ENCODE results near the gene ZNF791. TPM values are rescaled to one million over a fixed set of nuclear protein-coding genes. Genes with fewer than 3 reads are reported as not detected.

ZNF791 gene
- polyA plus RNA-seq, 3 donors, result 5.2 to 8.2 (median 5.9) TPM

GRCh38 chr19:12668932-12669269, 58.2 kb downstream of the ZNF791 start:
- peak; percentile 29 to 82 (median 82) for DNase-seq
- peak overlapping the region; percentile 97 to 100 (median 100) for H3K27ac Mint-ChIP-seq
- intact Hi-C loops (cut with micrococcal nuclease), result loop anchor here (1.0 to 10.0 kb wide), 6 partner anchors 27 to 504 kb away; partner anchors contain the start of genes ZNF490 (in 2 of the 2), ZNF791 (in 2 of the 2), FBXW9 (in 1 of the 2) and JUNB (in 1 of the 2)
- H3K36me3 Mint-ChIP-seq, result peaks cover 22 to 39% of the 10 kb centered on the region in 2 donors
- TF ChIP-seq, protein P1, sequence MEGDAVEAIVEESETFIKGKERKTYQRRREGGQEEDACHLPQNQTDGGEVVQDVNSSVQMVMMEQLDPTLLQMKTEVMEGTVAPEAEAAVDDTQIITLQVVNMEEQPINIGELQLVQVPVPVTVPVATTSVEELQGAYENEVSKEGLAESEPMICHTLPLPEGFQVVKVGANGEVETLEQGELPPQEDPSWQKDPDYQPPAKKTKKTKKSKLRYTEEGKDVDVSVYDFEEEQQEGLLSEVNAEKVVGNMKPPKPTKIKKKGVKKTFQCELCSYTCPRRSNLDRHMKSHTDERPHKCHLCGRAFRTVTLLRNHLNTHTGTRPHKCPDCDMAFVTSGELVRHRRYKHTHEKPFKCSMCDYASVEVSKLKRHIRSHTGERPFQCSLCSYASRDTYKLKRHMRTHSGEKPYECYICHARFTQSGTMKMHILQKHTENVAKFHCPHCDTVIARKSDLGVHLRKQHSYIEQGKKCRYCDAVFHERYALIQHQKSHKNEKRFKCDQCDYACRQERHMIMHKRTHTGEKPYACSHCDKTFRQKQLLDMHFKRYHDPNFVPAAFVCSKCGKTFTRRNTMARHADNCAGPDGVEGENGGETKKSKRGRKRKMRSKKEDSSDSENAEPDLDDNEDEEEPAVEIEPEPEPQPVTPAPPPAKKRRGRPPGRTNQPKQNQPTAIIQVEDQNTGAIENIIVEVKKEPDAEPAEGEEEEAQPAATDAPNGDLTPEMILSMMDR (IDR thresholded peaks at IDR 0.05), result no peak
- 0% methylated on average over 24 of the region's 24 CpGs for WGBS (ENCODE audit: insufficient coverage)
- peaks cover 49 to 61% of the 10 kb centered on the region in 2 donors for H3K4me1 ChIP-seq (ENCODE audit: control insufficient read depth in 1 of 2, insufficient read depth in 2 of 2, low read length in 2 of 2)
- H4K20me1 ChIP-seq (ENCODE audit: insufficient read depth, low read length), result peaks cover 39% of the 10 kb centered on the region
- H3K4me3 ChIP-seq (replicated peaks in 1 of 3; ENCODE audit: low read depth in 2 of 3, low read length in 3 of 3), result peak overlapping the region; percentile 61 to 96 (median 81)
- peak overlapping the region; percentile 95 for H3K4me2 ChIP-seq (replicated peaks; ENCODE audit: extremely low read depth, low read length, poor library complexity, severe bottlenecking)
- peaks cover 64% of the 10 kb centered on the region for H3K79me2 ChIP-seq (ENCODE audit: insufficient read depth, low read length)
- H3K27ac ChIP-seq (ENCODE audit: low read depth in 1 of 2, low read length in 2 of 2), result peak overlapping the region; percentile 78 to 100
- peak overlapping the region; percentile 94 for H2AFZ ChIP-seq (ENCODE audit: insufficient read depth, low read depth, low read length, poor library complexity, severe bottlenecking)
- H3K4me1 Mint-ChIP-seq, result peaks cover 47% of the 10 kb centered on the region
- no peaks in the 10 kb centered on the region for H3K27me3 ChIP-seq (ENCODE audit: control insufficient read depth in 2 of 2, insufficient read depth in 2 of 2, low read length in 2 of 2)
- peak overlapping the region; percentile 92 for H3K9ac ChIP-seq (ENCODE audit: insufficient read depth, low read length, poor library complexity, severe bottlenecking)
- H3K27me3 Mint-ChIP-seq (ENCODE audit: low read depth in 3 of 3), result peaks cover 0 to 3% (median 0%) of the 10 kb centered on the region in 3 donors
- peaks cover 21 to 28% of the 10 kb centered on the region in 2 donors for H3K36me3 ChIP-seq (replicated peaks in 1 of 2; ENCODE audit: control insufficient read depth in 1 of 2, insufficient read depth in 2 of 2, low read length in 2 of 2)
- H3K9me3 Mint-ChIP-seq, result peaks cover 0 to 3% (median 0%) of the 10 kb centered on the region in 7 donors
- H3K9me3 ChIP-seq (replicated peaks in 1 of 2; ENCODE audit: control insufficient read depth in 1 of 2, insufficient read depth in 1 of 2, low read length in 2 of 2), result no peaks in the 10 kb centered on the region
- H3K4me3 Mint-ChIP-seq, result peak overlapping the region; percentile 90 to 97

- 0% methylated on average over 57 of the region's 64 CpGs for WGBS (ENCODE audit: insufficient coverage)
- H3K4me3 Mint-ChIP-seq, result peak overlapping the region; percentile 90 to 97
- peak overlapping the region; percentile 97 to 100 (median 100) for H3K27ac Mint-ChIP-seq
- TF ChIP-seq, protein P1 (IDR thresholded peaks at IDR 0.05), result no peak
- peaks cover 21 to 28% of the 10 kb centered on the region in 2 donors for H3K36me3 ChIP-seq (replicated peaks in 1 of 2; ENCODE audit: control insufficient read depth in 1 of 2, insufficient read depth in 2 of 2, low read length in 2 of 2)
- H3K9ac ChIP-seq (ENCODE audit: insufficient read depth, low read length, poor library complexity, severe bottlenecking), result peak overlapping the region; percentile 92
- intact Hi-C loops (cut with micrococcal nuclease), result loop anchor here (1.0 to 10.0 kb wide), 6 partner anchors 27 to 505 kb away; partner anchors contain the start of genes ZNF490 (in 2 of the 2), ZNF791 (in 2 of the 2), FBXW9 (in 1 of the 2) and JUNB (in 1 of the 2)
- peak overlapping the region; percentile 94 for H2AFZ ChIP-seq (ENCODE audit: insufficient read depth, low read depth, low read length, poor library complexity, severe bottlenecking)
- H3K4me1 Mint-ChIP-seq, result peaks cover 47% of the 10 kb centered on the region
- peaks cover 0 to 3% (median 0%) of the 10 kb centered on the region in 7 donors for H3K9me3 Mint-ChIP-seq
- no peaks in the 10 kb centered on the region for H3K9me3 ChIP-seq (replicated peaks in 1 of 2; ENCODE audit: control insufficient read depth in 1 of 2, insufficient read depth in 1 of 2, low read length in 2 of 2)
- H3K27me3 Mint-ChIP-seq (ENCODE audit: low read depth in 3 of 3), result peaks cover 0 to 3% (median 0%) of the 10 kb centered on the region in 3 donors
- peak; percentile 82 to 86 (median 85) for DNase-seq
- H3K4me3 ChIP-seq (replicated peaks in 1 of 3; ENCODE audit: low read depth in 2 of 3, low read length in 3 of 3), result peak overlapping the region; percentile 61 to 96 (median 81)
- peaks cover 64% of the 10 kb centered on the region for H3K79me2 ChIP-seq (ENCODE audit: insufficient read depth, low read length)
- peaks cover 23 to 39% of the 10 kb centered on the region in 2 donors for H3K36me3 Mint-ChIP-seq
- H3K4me2 ChIP-seq (replicated peaks; ENCODE audit: extremely low read depth, low read length, poor library complexity, severe bottlenecking), result peak overlapping the region; percentile 95
- peak overlapping the region; percentile 78 to 100 for H3K27ac ChIP-seq (ENCODE audit: low read depth in 1 of 2, low read length in 2 of 2)
- no peaks in the 10 kb centered on the region for H3K27me3 ChIP-seq (ENCODE audit: control insufficient read depth in 2 of 2, insufficient read depth in 2 of 2, low read length in 2 of 2)
- peaks cover 39% of the 10 kb centered on the region for H4K20me1 ChIP-seq (ENCODE audit: insufficient read depth, low read length)
- H3K4me1 ChIP-seq (ENCODE audit: control insufficient read depth in 1 of 2, insufficient read depth in 2 of 2, low read length in 2 of 2), result peaks cover 44 to 55% of the 10 kb centered on the region in 2 donors
Observed at GRCh38 chr19:12669270-12670158, 58.8 kb downstream of the ZNF791 start.
